IMR-90 (cell line): ENCODE data around the gene SLC25A26. TPM values are rescaled to one million over a fixed set of nuclear protein-coding genes. Genes with fewer than 3 reads are reported as not detected.

Experiments used
- ATAC-seq: fragments of 200-7000 bp; cut with Tn5 transposase; 2 replicates; pipeline ENCODE4 v1.9.1; 2020; ENCODE audit warnings: low read depth, mild to moderate bottlenecking, moderate library complexity
- BruUV-seq: library from RNA; stranded (reverse); fragments of 400-500 nt; replicated peaks from 2 replicates; lab custom pipeline; 2021; lab: Mats Ljungman, UMichigan
- CTCF ChIA-PET: fragments of 300-600 bp; formaldehyde crosslinking; extraction: SDS; loops from one replicate; lab custom pipeline; 2021; ENCODE audit warnings: antibody characterized with exemption; lab: Yijun Ruan, JAX
- POLR2A ChIA-PET: fragments of 300-600 bp; sonication (Branson Sonifier 250); formaldehyde crosslinking; loops from one replicate; lab custom pipeline; 2022; ENCODE audit warnings: antibody characterized with exemption; ENCODE audit not compliant: unreplicated experiment; lab: Charles Lee
- DNase-seq: peaks from one replicate; pipeline ENCODE4 v3.0.0; 2013
- H2AFZ ChIP-seq: replicated peaks from 2 replicates; pipeline ENCODE3; 2013; ENCODE audit warnings: low read length, mild to moderate bottlenecking; ENCODE audit not compliant: poor library complexity
- H2AK5ac ChIP-seq: 2 replicates; pipeline ENCODE4 v1.6.1; 2013; ENCODE audit warnings: low read depth, low read length, inconsistent platforms
- H2AK9ac ChIP-seq: replicated peaks from 2 replicates; pipeline ENCODE3; 2013; ENCODE audit warnings: mild to moderate bottlenecking, low read depth, low read length, moderate library complexity; ENCODE audit not compliant: poor library complexity
- H2BK120ac ChIP-seq: 2 replicates; pipeline ENCODE4 v1.6.1; 2013; ENCODE audit warnings: low read depth, low read length, inconsistent platforms
- H2BK15ac ChIP-seq: 3 replicates; pipeline ENCODE4 v1.6.1; 2013; ENCODE audit warnings: low read depth, low read length, inconsistent platforms
- H2BK20ac ChIP-seq: 2 replicates; pipeline ENCODE4 v1.6.1; 2013; ENCODE audit warnings: low read depth, mild to moderate bottlenecking, inconsistent platforms, low read length, moderate library complexity
- H2BK5ac ChIP-seq: 2 replicates; pipeline ENCODE4 v1.6.1; 2013; ENCODE audit warnings: mild to moderate bottlenecking, low read depth, low read length, inconsistent platforms; ENCODE audit not compliant: poor library complexity, severe bottlenecking
- H3K14ac ChIP-seq: replicated peaks from 2 replicates; pipeline ENCODE4 v1.6.1; 2013; ENCODE audit warnings: low read depth, low read length, inconsistent platforms
- H3K18ac ChIP-seq: 2 replicates; pipeline ENCODE4 v1.6.1; 2013; ENCODE audit warnings: low read depth, low read length, control low read depth
- H3K23ac ChIP-seq: 2 replicates; pipeline ENCODE4 v1.6.1; 2013; ENCODE audit warnings: low read depth, low read length, inconsistent platforms
- H3K27ac ChIP-seq: 2 replicates; pipeline ENCODE4 v1.5.1; 2013; ENCODE audit warnings: mild to moderate bottlenecking, control low read depth, low read length; ENCODE audit not compliant: insufficient read depth
- H3K27me3 ChIP-seq: 2 replicates; pipeline ENCODE4 v1.6.1; 2013; ENCODE audit warnings: low read length; ENCODE audit not compliant: control insufficient read depth, insufficient read depth
- H3K36me3 ChIP-seq: 2 replicates; pipeline ENCODE4 v1.6.1; 2013; ENCODE audit warnings: low read length, mixed read lengths; ENCODE audit not compliant: control insufficient read depth, insufficient read depth
- H3K4ac ChIP-seq: 2 replicates; pipeline ENCODE4 v1.6.1; 2013; ENCODE audit warnings: low read depth, low read length, inconsistent platforms
- H3K4me1 ChIP-seq: 2 replicates; pipeline ENCODE4 v1.6.1; 2013; ENCODE audit warnings: low read length, mixed read lengths; ENCODE audit not compliant: control insufficient read depth, insufficient read depth
- H3K4me2 ChIP-seq: 2 replicates; pipeline ENCODE4 v1.6.1; 2013; ENCODE audit warnings: low read depth, mild to moderate bottlenecking, control low read depth, low read length, moderate library complexity
- H3K4me3 ChIP-seq: 2 replicates; pipeline ENCODE4 v1.5.1; 2013; ENCODE audit warnings: low read depth, mild to moderate bottlenecking, control low read depth, low read length, moderate library complexity; ENCODE audit not compliant: insufficient read depth
- H3K56ac ChIP-seq: 2 replicates; pipeline ENCODE4 v1.6.1; 2013; ENCODE audit warnings: low read length, inconsistent platforms; ENCODE audit not compliant: insufficient read depth; ENCODE audit errors: extremely low read depth
- H3K79me1 ChIP-seq, 2 experiments: 2 replicates each; pipeline ENCODE4 v1.6.1; 2013; ENCODE audit warnings: low read length in 2 of 2, inconsistent platforms in 1 of 2, low read depth in 1 of 2
- H3K9ac ChIP-seq: 2 replicates; pipeline ENCODE4 v1.6.1; 2013; ENCODE audit warnings: low read depth, low read length, control low read depth
- H3K9me1 ChIP-seq: 2 replicates; pipeline ENCODE4 v1.6.1; 2013; ENCODE audit warnings: low read length, inconsistent platforms; ENCODE audit not compliant: insufficient read depth
- H3K9me3 ChIP-seq: 2 replicates; pipeline ENCODE4 v1.6.1; 2013; ENCODE audit warnings: low read length; ENCODE audit not compliant: control insufficient read depth, insufficient read depth
- H4K20me1 ChIP-seq: 2 replicates; pipeline ENCODE4 v1.6.1; 2013; ENCODE audit warnings: low read length, inconsistent platforms; ENCODE audit not compliant: insufficient read depth
- H4K5ac ChIP-seq: 2 replicates; pipeline ENCODE4 v1.6.1; 2013; ENCODE audit warnings: mild to moderate bottlenecking, low read depth, low read length, control low read depth
- H4K8ac ChIP-seq, 2 experiments: 2 replicates each; pipeline ENCODE4 v1.6.1; 2013; ENCODE audit warnings: low read depth in 2 of 2, low read length in 2 of 2, control low read depth in 1 of 2, inconsistent platforms in 1 of 2
- H4K91ac ChIP-seq: 2 replicates; pipeline ENCODE4 v1.6.1; 2013; ENCODE audit warnings: low read depth, low read length, inconsistent platforms; ENCODE audit not compliant: insufficient read depth
- BHLHE40 ChIP-seq: fragments of 150-350 bp; IDR thresholded peaks from 2 replicates; pipeline ENCODE4 v1.6.1; 2016; ENCODE audit warnings: mild to moderate bottlenecking, low read depth, low read length
- CEBPB ChIP-seq: IDR thresholded peaks from 2 replicates; pipeline ENCODE4 v1.6.1; 2012; ENCODE audit warnings: low read depth, low read length, improper control_type of control experiment
- CHD1 ChIP-seq: IDR thresholded peaks from 2 replicates; pipeline ENCODE4 v1.6.1; 2012; ENCODE audit warnings: low read depth, low read length, improper control_type of control experiment
- ELK1 ChIP-seq: fragments of 150-350 bp; IDR thresholded peaks from 2 replicates; pipeline ENCODE4 v1.6.1; 2016; ENCODE audit warnings: low read depth, mild to moderate bottlenecking, low read length, moderate library complexity, borderline replicate concordance
- FOS ChIP-seq: fragments of 150-350 bp; IDR thresholded peaks from 2 replicates; pipeline ENCODE4 v1.6.1; 2016; ENCODE audit warnings: low read depth, low read length
- MAFK ChIP-seq: IDR thresholded peaks from 2 replicates; pipeline ENCODE4 v1.6.1; 2012; ENCODE audit warnings: low read depth, low read length, improper control_type of control experiment
- MAZ ChIP-seq: IDR thresholded peaks from 2 replicates; pipeline ENCODE4 v1.6.1; 2012; ENCODE audit warnings: low read depth, mild to moderate bottlenecking, low read length, improper control_type of control experiment, moderate library complexity, borderline replicate concordance
- MXI1 ChIP-seq: IDR thresholded peaks from 2 replicates; pipeline ENCODE4 v1.6.1; 2012; ENCODE audit warnings: low read depth, mild to moderate bottlenecking, low read length, moderate library complexity, borderline replicate concordance
- NFE2L2 ChIP-seq: fragments of 150-350 bp; IDR thresholded peaks from 2 replicates; pipeline ENCODE4 v1.6.1; 2016; ENCODE audit warnings: low read depth, mild to moderate bottlenecking, low read length
- POLR2A ChIP-seq: IDR thresholded peaks from 2 replicates; pipeline ENCODE4 v1.6.1; 2012; ENCODE audit warnings: mild to moderate bottlenecking, low read depth, low read length
- RAD21 ChIP-seq: IDR thresholded peaks from 2 replicates; pipeline ENCODE4 v1.6.1; 2012; ENCODE audit warnings: low read length, improper control_type of control experiment
- RCOR1 ChIP-seq: IDR thresholded peaks from 2 replicates; pipeline ENCODE4 v1.6.1; 2012; ENCODE audit warnings: mild to moderate bottlenecking, low read length, improper control_type of control experiment; ENCODE audit not compliant: insufficient replicate concordance
- RFX5 ChIP-seq: IDR thresholded peaks from 2 replicates; pipeline ENCODE4 v1.8.0; 2012; ENCODE audit warnings: low read depth, mild to moderate bottlenecking, low read length, moderate library complexity
- SMC3 ChIP-seq: fragments of 150-350 bp; IDR thresholded peaks from 2 replicates; pipeline ENCODE4 v1.6.1; 2016; ENCODE audit warnings: low read depth, mild to moderate bottlenecking, antibody characterized with exemption, low read length, moderate library complexity
- USF2 ChIP-seq: fragments of 150-350 bp; IDR thresholded peaks from 2 replicates; pipeline ENCODE4 v1.6.1; 2017; ENCODE audit warnings: mild to moderate bottlenecking, antibody characterized with exemption, low read length, low read depth
- WGBS, 2 experiments: methylation state at CpG; one replicate each; pipeline versions ENCODE4 v1.1.5 to v1.1.7; 2013; ENCODE audit warnings: missing lambda C conversion rate in 2 of 2; ENCODE audit not compliant: insufficient read length in 1 of 2; ENCODE audit errors: extremely low coverage in 2 of 2; 5-methylcytosine and 5-hydroxymethylcytosine counted together
- dilution Hi-C: fragments of 300-500 bp; cut with HindIII; formaldehyde crosslinking; loops from one replicate; pipeline ENCODE4 v1.14.3; 2018; ENCODE audit warnings: low sequenced_read_pairs; ENCODE audit not compliant: unreplicated experiment
- in situ Hi-C: fragments of 300-500 bp; cut with MboI; formaldehyde crosslinking; loops from 3 replicates; pipeline ENCODE4 v1.14.3; 2019; ENCODE audit warnings: low sequenced_read_pairs, inconsistent platforms, mixed read lengths
- intact Hi-C: fragments of 100-400 bp; cut with micrococcal nuclease; formaldehyde crosslinking; loops from 2 replicates; pipeline ENCODE4 v1.10.0; 2022
- polyA plus RNA-seq, 3 experiments: library from polyadenylated mRNA; depleted of rRNA; stranded (reverse); fragments of >200 nt; gene quantifications; 2 replicates each; pipeline ENCODE4 v1.2.3, GENCODE V29; 2012; ENCODE audit warnings: low replicate concordance in 1 of 3
- total RNA-seq: library from RNA; depleted of rRNA; stranded (reverse); fragments of >200 nt; gene quantifications from 2 replicates; pipeline ENCODE4 v1.2.3, GENCODE V29; 2012

SLC25A26 gene
- total and polyA plus RNA-seq, 2 of the 4 experiments (the other 2 are of a cell fraction), result 10.9 to 12.7 TPM

DNA sequence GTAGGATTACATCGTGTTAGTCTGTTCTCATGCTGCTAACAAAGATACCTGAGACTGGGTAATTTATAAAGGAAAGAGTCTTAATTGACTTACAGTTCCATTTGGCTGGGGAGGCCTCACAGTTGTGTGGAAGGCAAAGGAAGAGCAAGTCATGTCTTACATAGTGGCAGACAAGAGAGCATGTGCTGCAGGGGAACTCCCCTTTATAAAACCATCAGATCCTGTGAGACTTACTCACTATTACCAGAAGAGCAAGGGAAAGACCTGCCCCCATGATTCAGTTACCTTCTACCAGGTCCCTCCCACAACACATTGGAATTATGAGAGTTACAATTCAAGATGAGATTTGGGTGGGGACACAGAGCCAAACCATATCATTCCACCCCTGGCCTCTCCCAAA is 3.4 kb downstream of the SLC25A26 start:
- Histone ChIP-seq H4K5ac (no peak overlapping the region), H3K9me3 (no peaks in the 10 kb centered on the region), H2BK15ac (no peak overlapping the region), H3K27me3 (no peaks in the 10 kb centered on the region), H2BK5ac (no peak overlapping the region), H2AK9ac (no peak overlapping the region), H3K4me1 (no peaks in the 10 kb centered on the region), H3K4me2 (no peak overlapping the region), H3K79me1 (peaks cover 13% of the 10 kb centered on the region in 2 experiments; a peak in 3 of 4 replicates), H3K23ac (no peak overlapping the region), H3K56ac (no peak overlapping the region), H4K8ac (no peak overlapping the region), H3K27ac (no peak overlapping the region), H2BK20ac (no peak overlapping the region), H2BK120ac (no peak overlapping the region), H4K20me1 (no peaks in the 10 kb centered on the region; the same call in 1 of the 2 replicates), H3K14ac (no peak overlapping the region), H3K4ac (no peak overlapping the region), H3K18ac (no peak overlapping the region), H3K4me3 (no peak overlapping the region), H3K36me3 (no peaks in the 10 kb centered on the region), H4K91ac (no peak overlapping the region), H2AK5ac (no peak overlapping the region), H3K9me1 (no peaks in the 10 kb centered on the region), H3K9ac (no peak overlapping the region), H2AFZ (no peak overlapping the region)
- in situ Hi-C loops, result no loop called here
- no CpG with 5 or more reads among the region's 1 CpG for WGBS, 2 experiments
- POLR2A ChIA-PET, result no interaction called here
- dilution Hi-C loops, result no loop called here
- BruUV-seq, result no TSS peak
- CTCF ChIA-PET, result no interaction called here
- intact Hi-C loops, result no loop called here
- no peak for ATAC-seq
- TF ChIP-seq MAZ (no peak), USF2 (no peak), RCOR1 (no peak), MAFK (no peak), RAD21 (no peak), SMC3 (no peak), MXI1 (no peak), RFX5 (no peak), CHD1 (no peak), CEBPB (no peak), FOS (no peak), BHLHE40 (no peak), POLR2A (no peak), ELK1 (no peak), NFE2L2 (no peak)
- DNase-seq, result no peak
